K562 (cell line): ENCODE measurements around the gene SND1. TPM values are rescaled to one million over a fixed set of nuclear protein-coding genes. Genes with fewer than 3 reads are reported as not detected.

ENCODE experiments used
- ATAC-seq: fragments of 200-7000 bp; cut with Tn5 transposase; 3 replicates; pipeline ENCODE4 v1.9.1; 2020; ENCODE audit warnings: moderate library complexity
- BruUV-seq: library from RNA; stranded (reverse); fragments of 400-500 nt; replicated peaks from 2 replicates; lab custom pipeline; 2021; lab: Mats Ljungman, UMichigan
- CTCF ChIA-PET: fragments of 300-600 bp; formaldehyde crosslinking; extraction: SDS; loops from one replicate; lab custom pipeline; 2021; ENCODE audit warnings: low intra/inter-chr PET ratio; lab: Yijun Ruan, JAX
- POLR2A ChIA-PET: fragments of 300-600, 350-650 bp; sonication (Branson Sonifier 250); formaldehyde crosslinking; extraction: SDS; loops from one replicate; lab custom pipeline; 2021; ENCODE audit warnings: antibody characterized with exemption, inconsistent platforms; lab: Yijun Ruan, JAX
- DNase-seq, 4 experiments: peaks; one replicate each; pipeline versions ENCODE4 v3.0.0 to v3.0.0-alpha.2; 2011 to 2018; ENCODE audit warnings: low spot score in 3 of 4, mixed read lengths in 3 of 4; ENCODE audit errors: extremely low read depth in 1 of 4
- FAIRE-seq: peaks from 2 replicates; lab custom pipeline; 2011; peaks lifted over from hg19 to GRCh38; lab: Jason Lieb, UNC
- H2AFZ ChIP-seq: 2 replicates; pipeline ENCODE4 v1.6.0; 2011; ENCODE audit warnings: low read depth, low read length, control low read depth, inconsistent platforms
- H3K27ac ChIP-seq: fragments of 200-600 bp; 3 replicates; pipeline ENCODE4 v1.8.0; 2011; ENCODE audit warnings: low read depth, mild to moderate bottlenecking, control low read depth, inconsistent platforms, low read length, moderate library complexity, mixed read lengths; ENCODE audit errors: extremely low read depth
- H3K27me3 ChIP-seq, 2 experiments: fragments of 300-600 bp in 1 of 2; 2 replicates in 1 of 2; 3 replicates in 1 of 2; pipeline versions ENCODE4 v1.6.0 to v1.8.0; 2011; ENCODE audit warnings: inconsistent platforms in 2 of 2, low read length in 2 of 2, mild to moderate bottlenecking in 1 of 2, mixed read lengths in 1 of 2, moderate library complexity in 1 of 2; ENCODE audit not compliant: control insufficient read depth in 2 of 2, insufficient read depth in 2 of 2
- H3K36me3 ChIP-seq: fragments of 300-600 bp; 3 replicates; pipeline ENCODE4 v1.8.0; 2011; ENCODE audit warnings: mild to moderate bottlenecking, low read length, inconsistent platforms; ENCODE audit not compliant: control insufficient read depth, insufficient read depth
- H3K4me1 ChIP-seq, 2 experiments: fragments of 200-600 bp in 1 of 2; replicated peaks in 1 of 2; 2 replicates in 1 of 2; 3 replicates in 1 of 2; pipeline versions ENCODE4 v1.5.1 to v1.8.0; 2011; ENCODE audit warnings: inconsistent platforms in 2 of 2, low read length in 2 of 2, mild to moderate bottlenecking in 1 of 2, mixed read lengths in 1 of 2, moderate library complexity in 1 of 2; ENCODE audit not compliant: control insufficient read depth in 2 of 2, insufficient read depth in 2 of 2
- H3K4me2 ChIP-seq: 2 replicates; pipeline ENCODE4 v1.6.1; 2011; ENCODE audit warnings: low read length, control low read depth, inconsistent platforms, mixed read lengths; ENCODE audit not compliant: insufficient read depth
- H3K4me3 ChIP-seq: fragments of 200-600 bp; sonication (generic), shearing (Covaris generic); 2 replicates; pipeline ENCODE4 v1.5.1; 2016; ENCODE audit warnings: control low read depth, inconsistent platforms
- H3K79me2 ChIP-seq: fragments of 200-600 bp; 3 replicates; pipeline ENCODE4 v1.8.0; 2011; ENCODE audit warnings: low read length, inconsistent platforms; ENCODE audit not compliant: control insufficient read depth, insufficient read depth
- H3K9ac ChIP-seq, 2 experiments: 2 replicates each; pipeline versions ENCODE4 v1.6.0 to v1.6.1; 2011; ENCODE audit warnings: low read depth in 2 of 2, low read length in 2 of 2, control low read depth in 1 of 2, inconsistent platforms in 1 of 2, mild to moderate bottlenecking in 1 of 2, mixed read lengths in 1 of 2; ENCODE audit not compliant: insufficient read depth in 1 of 2
- H3K9me1 ChIP-seq: one replicate; pipeline ENCODE4 v1.6.0; 2011; ENCODE audit warnings: inconsistent platforms, mild to moderate bottlenecking, low read length, moderate library complexity; ENCODE audit not compliant: control insufficient read depth, insufficient read depth
- H3K9me3 ChIP-seq: replicated peaks from 2 replicates; pipeline ENCODE4 v1.5.1; 2011; ENCODE audit warnings: low read depth, low read length, inconsistent platforms; ENCODE audit not compliant: control insufficient read depth, insufficient read depth
- H4K20me1 ChIP-seq: replicated peaks from 2 replicates; pipeline ENCODE4 v1.6.1; 2011; ENCODE audit warnings: low read length, inconsistent platforms, mixed read lengths; ENCODE audit not compliant: control insufficient read depth, insufficient read depth
- ATF7 ChIP-seq: fragments of 450-650 bp; IDR thresholded peaks from 2 replicates; pipeline ENCODE4 v1.7.1; 2014; ENCODE audit warnings: mild to moderate bottlenecking, moderate library complexity
- EP300 ChIP-seq: IDR thresholded peaks from 2 replicates; pipeline ENCODE4 v1.6.1; 2012; ENCODE audit warnings: low read length, improper control_type of control experiment
- FUS ChIP-seq: fragments of 200-400 bp; formaldehyde crosslinking; optimal IDR thresholded peaks from 2 replicates; pipeline ENCODE3; 2017; ENCODE audit warnings: low read depth, low read length
- HDAC3 ChIP-seq: fragments of 450-650 bp; IDR thresholded peaks from 2 replicates; pipeline ENCODE4 v1.6.1; 2018; ENCODE audit warnings: borderline replicate concordance, mild to moderate bottlenecking, moderate library complexity; ENCODE audit not compliant: partially characterized antibody
- MTA2 ChIP-seq: fragments of 450-650 bp; IDR thresholded peaks from 2 replicates; pipeline ENCODE4 v1.6.1; 2016; ENCODE audit warnings: low read depth
- PHF21A ChIP-seq: fragments of 450-650 bp; IDR thresholded peaks from 2 replicates; pipeline ENCODE4 v1.6.1; 2017; ENCODE audit warnings: low read depth, borderline replicate concordance
- POLR2G ChIP-seq: fragments of 200-400 bp; formaldehyde crosslinking; IDR thresholded peaks from 2 replicates; pipeline ENCODE4 v1.6.1; 2017; ENCODE audit warnings: low read depth, mild to moderate bottlenecking, antibody characterized with exemption, low read length, moderate library complexity
- RBM22 ChIP-seq: fragments of 200-400 bp; formaldehyde crosslinking; IDR thresholded peaks from 2 replicates; pipeline ENCODE4 v1.6.1; 2018; ENCODE audit warnings: low read length, low read depth; ENCODE audit not compliant: poor library complexity, severe bottlenecking
- RHOXF2B ChIP-seq: fragments of 250-450 bp; sonication (Bioruptor Pico); conservative IDR thresholded peaks from 2 replicates; pipeline ENCODE4 v1.5.1; 2021
- ZNF224 ChIP-seq: sonication (generic); formaldehyde crosslinking; IDR thresholded peaks from 2 replicates; pipeline ENCODE4 v1.8.0; 2022; ENCODE audit warnings: mild to moderate bottlenecking, missing genetic modification reagents
- ZNF785 ChIP-seq: fragments of 250-450 bp; sonication (Bioruptor Pico); IDR thresholded peaks from 2 replicates; pipeline ENCODE4 v1.4.0; 2020; ENCODE audit warnings: mild to moderate bottlenecking
- WGBS: fragments of 100-300 bp; shearing (Covaris generic); methylation state at CpG from one replicate; pipeline ENCODE4 v1.1.6; 2016; ENCODE audit warnings: low coverage, mixed read lengths; ENCODE audit not compliant: insufficient coverage; ENCODE audit errors: missing lambda C conversion rate; 5-methylcytosine and 5-hydroxymethylcytosine counted together
- in situ Hi-C: fragments of 300-500 bp; cut with MboI; formaldehyde crosslinking; loops from 4 replicates; pipeline ENCODE4 v1.15.0; 2018; ENCODE audit warnings: inconsistent platforms, mixed read lengths
- intact Hi-C: fragments of 100-400 bp; cut with micrococcal nuclease; formaldehyde crosslinking; loops from 2 replicates; pipeline ENCODE4 v1.14.2; 2022
- polyA plus RNA-seq, 8 experiments: library from polyadenylated mRNA; depleted of rRNA in 4 of 8; stranded (reverse) in 5 of 8; unstranded in 3 of 8; fragments of >200 nt; fragmentation: Nextera tagmentation in 2 of 8; fragmentation: Illumina TruSeq in 1 of 8; extraction: Ambion mirVana in 2 of 8; extraction: Trizol in 1 of 8; gene quantifications; 2 replicates each; pipeline versions ENCODE4 v1.2.1 to v1.2.3, GENCODE V29; 2011 to 2014; ENCODE audit warnings: inconsistent platforms in 1 of 8, missing spikeins in 1 of 8
- total RNA-seq, 7 experiments: library from RNA; depleted of rRNA in 6 of 7; stranded (reverse); fragments of >200 nt in 6 of 7; fragmentation: Illumina TruSeq in 2 of 7; extraction: Trizol in 2 of 7; gene quantifications; 2 replicates each; pipeline versions ENCODE4 v1.2.1 to v1.2.3, GENCODE V29; 2011 to 2021; ENCODE audit warnings: low replicate concordance in 1 of 7

Gene SND1
- total and polyA plus RNA-seq, 9 of the 15 experiments (the other 6 are each of a cell fraction or from before 2014, with no cell fraction given), result 46.5 to 307 (median 191) TPM

- WGBS, result 88% methylated on average over 10 of the region's 10 CpGs
- H3K9ac ChIP-seq, result peak overlapping the region in 1 of 2 experiments; percentile 31; a peak in 1 of 4 replicates
- no peak overlapping the region for H2AFZ ChIP-seq
- DNase-seq, result no peak
- ATAC-seq, result no peak
- H3K4me3 ChIP-seq, result no peak overlapping the region
- intact Hi-C loops (no loop called here), in situ Hi-C loops (no loop called here)
- ChIA-PET CTCF (no interaction called here), POLR2A (interaction anchor here (0.7 to 1.0 kb wide), 3 partner anchors 7 to 14 kb away, joined by 3 read pairs; no protein-coding TSS in a partner anchor)
- no TSS peak for BruUV-seq
- H3K4me1 ChIP-seq, result peaks cover 0 to 3% of the 10 kb centered on the region in 2 experiments; a peak in 1 of 5 replicates
- peaks cover 94% of the 10 kb centered on the region; the same call in 2 of the 3 replicates for H3K36me3 ChIP-seq
- H3K9me3 ChIP-seq, result no peaks in the 10 kb centered on the region
- H3K4me2 ChIP-seq, result no peak overlapping the region
- no peak for FAIRE-seq
- TF ChIP-seq POLR2G, result 0 out of 2 replicates have a peak, but pooled peaks have one; percentile 54
- no peak for TF ChIP-seq EP300
- TF ChIP-seq RBM22, result peak; percentile 93
- H3K79me2 ChIP-seq, result no peaks in the 10 kb centered on the region
- peaks cover 11% of the 10 kb centered on the region for H4K20me1 ChIP-seq
- H3K27me3 ChIP-seq, result no peaks in the 10 kb centered on the region
- no peak overlapping the region for H3K27ac ChIP-seq
- H3K9me1 ChIP-seq, result peaks cover 8% of the 10 kb centered on the region
Measured at GRCh38 chr7:128084896-128085608, 433.1 kb downstream of the SND1 start.

- Histone ChIP-seq H3K9me3 (no peaks in the 10 kb centered on the region), H3K9me1 (peaks cover 4% of the 10 kb centered on the region), H3K4me3 (no peak overlapping the region), H2AFZ (no peak overlapping the region), H3K27me3 (no peaks in the 10 kb centered on the region), H4K20me1 (0 out of 2 replicates have a peak, but pooled peaks cover 4% of the 10 kb centered on the region), H3K79me2 (no peaks in the 10 kb centered on the region), H3K36me3 (peaks cover 96% of the 10 kb centered on the region), H3K4me1 (no peaks in the 10 kb centered on the region), H3K9ac (no peak overlapping the region), H3K27ac (no peak overlapping the region), H3K4me2 (no peak overlapping the region)
- no peak for ATAC-seq
- 84% methylated on average over 10 of the region's 10 CpGs for WGBS
- FAIRE-seq, result no peak
- in situ Hi-C loops (no loop called here), intact Hi-C loops (no loop called here)
- POLR2A ChIA-PET, result interaction anchor here (0.7 to 1.7 kb wide), 3 partner anchors 9 to 12 kb away, joined by 4 to 6 read pairs (median 6); no protein-coding TSS in a partner anchor
- CTCF ChIA-PET, result no interaction called here
- no peak for DNase-seq
- no TSS peak for BruUV-seq
- TF ChIP-seq RHOXF2B, result no peak
- no peak for TF ChIP-seq PHF21A
- TF ChIP-seq ZNF224, result no peak
- peak; percentile 17 for TF ChIP-seq RBM22
- no peak for TF ChIP-seq ZNF785 (CRISPR knock-in tag)
- no peak for TF ChIP-seq FUS
- peak; percentile 41; the same call in 1 of the 2 replicates for TF ChIP-seq POLR2G
- TF ChIP-seq HDAC3, result no peak
- no peak for TF ChIP-seq MTA2
- TF ChIP-seq ATF7, result no peak
Measured at GRCh38 chr7:128090492-128090891, 438.5 kb downstream of the SND1 start.
